HepG2 (cell line): ENCODE measurements around the gene GSTCD. TPM values are rescaled to one million over a fixed set of nuclear protein-coding genes. Genes with fewer than 3 reads are reported as not detected.
"Not testable (repeated sequence)": the region's sequence is repeated elsewhere in the genome, so short reads cannot be mapped to it uniquely, and the experiment has no call there.

ENCODE experiments used
- ATAC-seq: fragments of 200-7000 bp; cut with Tn5 transposase; 3 replicates; pipeline ENCODE4 v1.9.1; 2020; ENCODE audit warnings: mild to moderate bottlenecking, moderate library complexity
- BruUV-seq: library from RNA; stranded (reverse); fragments of 400-500 nt; replicated peaks from 2 replicates; lab custom pipeline; 2021; lab: Mats Ljungman, UMichigan
- CTCF ChIA-PET: fragments of 300-600 bp; formaldehyde crosslinking; extraction: SDS; loops from one replicate; lab custom pipeline; 2021; ENCODE audit warnings: low total read pairs, inconsistent platforms, low intra/inter-chr PET ratio; lab: Yijun Ruan, JAX
- POLR2A ChIA-PET: fragments of 350-600 bp; sonication (Branson Sonifier 250); formaldehyde crosslinking; loops from one replicate; lab custom pipeline; 2020; ENCODE audit warnings: antibody characterized with exemption, inconsistent platforms; lab: Yijun Ruan, JAX
- DNase-seq: peaks from one replicate; pipeline ENCODE4 v3.0.0-alpha.2; 2015; ENCODE audit warnings: low spot score
- FAIRE-seq: peaks from 3 replicates; lab custom pipeline; 2011; peaks lifted over from hg19 to GRCh38; lab: Jason Lieb, UNC
- H2AFZ ChIP-seq: one replicate; pipeline ENCODE4 v1.6.1; 2011; ENCODE audit warnings: low read length, inconsistent platforms
- H3K27ac ChIP-seq: fragments of 300-600 bp; 3 replicates; pipeline ENCODE4 v1.8.0; 2011; ENCODE audit warnings: mixed run types, mild to moderate bottlenecking, mixed read lengths, low read length, inconsistent platforms; ENCODE audit not compliant: insufficient read depth; ENCODE audit errors: extremely low read length
- H3K27me3 ChIP-seq, 2 experiments: fragments of 200-600 bp in 1 of 2; 2 replicates in 1 of 2; 3 replicates in 1 of 2; pipeline versions ENCODE4 v1.6.0 to v1.8.0; 2011; ENCODE audit warnings: low read length in 2 of 2, mild to moderate bottlenecking in 2 of 2, moderate library complexity in 2 of 2, inconsistent platforms in 1 of 2; ENCODE audit not compliant: insufficient read depth in 2 of 2, control insufficient read depth in 1 of 2
- H3K36me3 ChIP-seq, 2 experiments: fragments of 200-600 bp in 1 of 2; replicated peaks in 1 of 2; 2 replicates in 1 of 2; 3 replicates in 1 of 2; pipeline versions ENCODE4 v1.5.1 to v1.8.0; 2011; ENCODE audit warnings: low read length in 2 of 2, inconsistent platforms in 1 of 2; ENCODE audit not compliant: insufficient read depth in 2 of 2, control insufficient read depth in 1 of 2
- H3K4me1 ChIP-seq: 2 replicates; pipeline ENCODE4 v1.5.1; 2012; ENCODE audit warnings: low read length, inconsistent platforms; ENCODE audit not compliant: insufficient read depth
- H3K4me2 ChIP-seq: 2 replicates; pipeline ENCODE4 v1.6.0; 2011; ENCODE audit warnings: low read depth, low read length, inconsistent platforms
- H3K4me3 ChIP-seq, 3 experiments: fragments of 200-600 bp in 1 of 3; sonication (generic), shearing (Covaris generic) in 1 of 3; replicated peaks in 1 of 3; 2 replicates each; pipeline ENCODE4 v1.5.1; 2011 to 2016; ENCODE audit warnings: low read length in 3 of 3, inconsistent platforms in 2 of 3, low read depth in 2 of 3, mild to moderate bottlenecking in 2 of 3, control low read depth in 1 of 3, mixed read lengths in 1 of 3; ENCODE audit not compliant: insufficient read depth in 1 of 3
- H3K79me2 ChIP-seq: one replicate; pipeline ENCODE4 v1.6.1; 2011; ENCODE audit warnings: low read length, inconsistent platforms; ENCODE audit not compliant: insufficient read depth
- H3K9ac ChIP-seq: 2 replicates; pipeline ENCODE4 v1.6.0; 2011; ENCODE audit warnings: mild to moderate bottlenecking, low read depth, low read length, inconsistent platforms; ENCODE audit not compliant: insufficient read depth
- H3K9me3 ChIP-seq: 2 replicates; pipeline ENCODE4 v1.5.1; 2012; ENCODE audit warnings: mild to moderate bottlenecking, low read length
- H4K20me1 ChIP-seq: 2 replicates; pipeline ENCODE4 v1.6.0; 2011; ENCODE audit warnings: inconsistent platforms, mild to moderate bottlenecking, low read length, moderate library complexity; ENCODE audit not compliant: insufficient read depth
- BRD4 ChIP-seq: sonication (generic); formaldehyde crosslinking; IDR thresholded peaks from 2 replicates; pipeline ENCODE4 v1.4.0; 2020; ENCODE audit warnings: missing genetic modification reagents
- EEA1 ChIP-seq: sonication (generic); formaldehyde crosslinking; IDR thresholded peaks from 2 replicates; pipeline ENCODE4 v1.5.1; 2020; ENCODE audit warnings: mild to moderate bottlenecking, missing genetic modification reagents, borderline replicate concordance
- MAFK ChIP-seq, 2 experiments: IDR thresholded peaks in 1 of 2; conservative IDR thresholded peaks in 1 of 2; 2 replicates each; pipeline ENCODE4 v1.6.1; 2011; ENCODE audit warnings: improper control_type of control experiment in 2 of 2, low read length in 2 of 2
- XBP1 ChIP-seq: sonication (generic); formaldehyde crosslinking; IDR thresholded peaks from 2 replicates; pipeline ENCODE4 v1.5.0; 2020; ENCODE audit warnings: missing genetic modification reagents
- WGBS: methylation state at CpG from one replicate; pipeline ENCODE4 v1.1.6; 2017; ENCODE audit warnings: low lambda C conversion rate; 5-methylcytosine and 5-hydroxymethylcytosine counted together
- in situ Hi-C: cut with HindIII; loops from 2 replicates; pipeline ENCODE4 v1.10.0; 2017; ENCODE audit warnings: low pct_unique_long_range_greater_than_20kb; ENCODE audit not compliant: extremely low pct_ligation_motif_present
- intact Hi-C: fragments of 100-400 bp; cut with micrococcal nuclease; formaldehyde crosslinking; loops from one replicate; pipeline ENCODE4 v1.10.0; 2022; ENCODE audit not compliant: unreplicated experiment
- polyA plus RNA-seq, 8 experiments: library from polyadenylated mRNA; depleted of rRNA in 3 of 8; stranded (reverse) in 7 of 8; unstranded in 1 of 8; fragments of >200 nt; fragmentation: Illumina TruSeq in 4 of 8; extraction: Trizol in 4 of 8; gene quantifications; 2 replicates each; pipeline versions ENCODE4 v1.2.1 to v1.2.3, GENCODE V29; 2011 to 2016; ENCODE audit warnings: low read depth in 4 of 8, missing spikeins in 1 of 8, mixed read lengths in 1 of 8; ENCODE audit not compliant: insufficient read depth in 1 of 8
- total RNA-seq, 5 experiments: library from RNA; depleted of rRNA; stranded (reverse); fragments of >200 nt; fragmentation: Illumina TruSeq; extraction: Trizol; gene quantifications; 2 replicates each; pipeline ENCODE4 v1.2.3, GENCODE V29; 2016; ENCODE audit warnings: low read depth in 1 of 5

Gene GSTCD
- total and polyA plus RNA-seq, 2 of the 13 experiments (the other 11 are each of a cell fraction or from before 2014, with no cell fraction given): 7.9 to 30.8 TPM

DNA sequence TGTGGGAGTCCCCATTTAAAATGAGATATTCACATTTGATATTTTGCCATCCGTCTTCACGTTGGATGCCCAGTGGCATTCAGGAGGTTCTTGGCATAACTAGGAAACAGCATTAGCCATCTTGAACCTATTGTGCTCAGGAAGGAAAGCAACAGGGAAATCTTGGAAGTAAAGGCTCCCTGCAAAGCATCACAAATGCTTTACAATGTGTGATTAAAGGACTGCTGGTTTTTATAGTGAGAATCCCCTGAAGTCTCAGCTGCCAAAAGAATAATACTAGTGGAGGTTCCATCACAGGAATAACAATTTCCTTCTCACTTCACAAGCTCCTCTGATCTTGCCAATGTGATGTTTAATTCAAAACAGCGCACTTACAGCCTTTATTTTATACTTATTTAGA, 137.0 kb downstream of the GSTCD start:
- H2AFZ ChIP-seq: no peak overlapping the region
- POLR2A ChIA-PET: no interaction called here
- no peaks in the 10 kb centered on the region for H3K9me3 ChIP-seq
- BruUV-seq: no TSS peak
- H3K27ac ChIP-seq: no peak overlapping the region
- CTCF ChIA-PET: no interaction called here
- ATAC-seq: no peak
- no peak for FAIRE-seq
- intact Hi-C loops: no loop called here
- no peak for TF ChIP-seq BRD4
- TF ChIP-seq EEA1 (CRISPR knock-in tag): no peak
- TF ChIP-seq XBP1 (CRISPR knock-in tag): no peak
- TF ChIP-seq MAFK (conservative IDR thresholded peaks at IDR 0.05 in 1 of 2, IDR thresholded peaks at IDR 0.05 in 1 of 2; ENCODE audit: low read length in 2 of 2): no peak
- TF ChIP-seq, all 625 proteins: peak for 0
- H3K4me2 ChIP-seq: no peak overlapping the region
- H3K27me3 ChIP-seq: no peaks in the 10 kb centered on the region
- H3K4me1 ChIP-seq: no peaks in the 10 kb centered on the region
- in situ Hi-C loops: no loop called here
- H3K79me2 ChIP-seq: no peaks in the 10 kb centered on the region
- DNase-seq: no peak
- peaks cover 1 to 5% of the 10 kb centered on the region in 2 experiments; a peak in 2 of 5 replicates for H3K36me3 ChIP-seq
- WGBS: 100% methylated on average over 3 of the region's 3 CpGs
- H4K20me1 ChIP-seq: no peaks in the 10 kb centered on the region
- no peak overlapping the region for H3K4me3 ChIP-seq
- H3K9ac ChIP-seq: no peak overlapping the region

DNA sequence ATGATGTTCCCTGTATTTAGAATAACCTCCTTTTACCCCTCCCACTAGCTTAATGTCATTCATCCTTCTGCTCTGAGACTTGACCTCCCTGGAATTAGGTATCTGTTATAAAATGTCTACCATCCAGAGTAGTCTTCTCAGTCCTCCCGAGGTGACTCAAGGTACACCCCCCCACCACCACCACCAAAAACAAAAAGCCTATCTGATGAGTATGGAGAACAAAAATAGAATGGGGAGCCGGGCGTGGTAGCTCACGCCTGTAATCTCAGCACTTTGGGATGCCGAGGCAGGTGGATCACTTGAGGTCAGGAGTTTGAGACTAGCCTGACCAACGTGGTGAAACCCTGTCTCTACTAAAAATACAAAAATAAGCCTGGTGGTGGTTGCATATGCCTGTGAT, 139.8 kb downstream of the GSTCD start:
- H3K36me3 ChIP-seq, FAIRE-seq, intact Hi-C loops, H3K9ac ChIP-seq, ATAC-seq, DNase-seq, BruUV-seq, POLR2A ChIA-PET, H3K27ac ChIP-seq, CTCF ChIA-PET, H3K27me3 ChIP-seq, in situ Hi-C loops, H2AFZ ChIP-seq, H3K4me1 ChIP-seq, H3K4me3 ChIP-seq, H3K9me3 ChIP-seq, H4K20me1 ChIP-seq, H3K4me2 ChIP-seq, H3K79me2 ChIP-seq: not testable (repeated sequence)
- 93% methylated on average over 6 of the region's 6 CpGs for WGBS
